Inferior parietal cortex (tissue), 1 donor: ENCODE results near the gene IMPG2.

Experiments
- DNase-seq: peaks from one replicate; pipeline ENCODE4 v3.0.0-alpha.2; 2016; ENCODE audit errors: extremely low spot score

IMPG2 gene

DNA sequence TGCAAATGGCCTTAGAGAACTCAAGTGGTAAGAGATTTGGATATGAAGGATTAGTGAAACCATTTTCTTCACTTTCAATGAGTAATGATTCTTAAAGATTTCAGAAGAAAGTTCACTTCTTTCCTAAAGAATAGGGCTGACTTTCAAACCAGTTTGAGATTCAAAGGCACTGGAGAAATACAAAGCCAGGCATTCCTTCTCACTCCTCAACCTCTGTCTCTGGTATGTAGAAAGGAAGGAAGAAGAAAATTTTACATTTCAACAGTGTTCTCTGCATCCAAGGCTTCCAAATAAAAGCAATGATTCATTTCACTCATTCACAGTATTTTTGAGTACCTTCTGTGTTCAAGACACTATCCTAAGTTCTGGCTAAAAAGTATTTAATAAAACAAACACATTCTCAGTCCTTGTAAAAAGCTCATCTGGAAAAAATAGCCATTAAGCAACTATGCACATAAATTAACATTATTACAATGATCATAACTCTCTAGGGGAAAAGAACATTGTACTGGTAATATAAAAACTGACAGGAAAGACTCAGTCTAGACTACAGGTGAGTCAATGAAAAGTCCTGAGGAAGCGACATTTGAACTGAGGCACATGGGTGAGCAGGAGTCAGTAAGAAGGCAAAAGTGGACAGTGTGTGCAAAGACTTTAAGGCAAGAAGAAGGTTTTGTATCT is 79.5 kb downstream of the IMPG2 start:
- no peak for DNase-seq

DNA sequence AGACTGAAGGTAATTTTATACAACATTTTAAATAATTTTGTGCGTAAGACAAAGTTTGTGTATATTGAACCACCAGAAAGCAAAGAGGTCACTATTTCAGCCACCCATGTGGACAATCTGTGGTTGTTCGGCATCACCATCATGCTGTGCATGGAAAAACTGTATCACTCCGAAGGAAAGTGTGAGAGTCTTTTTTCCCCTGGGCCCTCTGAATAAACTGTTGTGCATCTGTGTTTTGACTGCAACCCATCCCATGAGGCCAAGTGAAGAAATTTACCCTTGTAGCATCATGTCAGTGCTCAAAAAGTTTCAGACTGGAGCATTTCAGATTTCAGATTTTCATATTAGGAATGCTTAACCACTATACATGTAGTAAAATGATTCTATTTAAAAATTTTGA is 85.3 kb downstream of the IMPG2 start:
- DNase-seq: no peak

DNA sequence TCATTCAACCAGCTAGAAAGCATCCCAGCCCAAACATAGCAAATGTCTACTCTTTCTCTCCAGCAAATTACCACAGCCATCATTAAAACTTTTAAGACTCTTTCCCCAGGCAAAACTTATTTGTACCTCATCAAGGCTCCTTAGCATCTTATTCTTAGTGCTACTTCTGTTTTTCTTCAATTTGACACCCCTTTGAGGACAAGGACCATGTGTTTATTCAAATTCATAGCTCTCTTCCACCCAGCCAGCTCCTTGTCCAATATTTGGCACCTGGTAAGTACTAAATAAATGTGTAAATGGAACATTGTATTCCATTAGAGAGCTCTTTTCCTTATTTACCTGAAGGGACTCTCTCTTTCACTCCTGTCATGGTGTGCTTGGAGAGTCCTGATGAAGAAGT is 89.8 kb downstream of the IMPG2 start:
- no peak for DNase-seq

DNA sequence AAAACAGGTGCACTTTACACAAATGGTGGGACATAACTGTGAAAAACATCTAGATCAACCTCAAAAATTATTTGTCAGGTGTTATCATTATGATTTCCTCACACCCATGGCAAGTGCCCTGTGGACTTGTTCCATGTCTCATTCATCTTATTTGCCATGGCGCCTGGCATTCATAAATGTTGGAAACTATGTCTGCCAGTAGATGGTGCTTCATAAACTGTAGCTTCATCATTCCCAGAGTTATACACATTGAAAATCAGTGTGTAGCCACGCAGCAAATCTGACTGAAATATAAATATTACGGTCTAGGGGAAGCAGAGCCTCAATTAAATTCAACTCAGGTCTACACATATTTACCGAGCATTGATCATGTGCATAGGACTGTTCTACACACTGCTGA is 90.7 kb downstream of the IMPG2 start:
- DNase-seq: peak; percentile 21

DNA sequence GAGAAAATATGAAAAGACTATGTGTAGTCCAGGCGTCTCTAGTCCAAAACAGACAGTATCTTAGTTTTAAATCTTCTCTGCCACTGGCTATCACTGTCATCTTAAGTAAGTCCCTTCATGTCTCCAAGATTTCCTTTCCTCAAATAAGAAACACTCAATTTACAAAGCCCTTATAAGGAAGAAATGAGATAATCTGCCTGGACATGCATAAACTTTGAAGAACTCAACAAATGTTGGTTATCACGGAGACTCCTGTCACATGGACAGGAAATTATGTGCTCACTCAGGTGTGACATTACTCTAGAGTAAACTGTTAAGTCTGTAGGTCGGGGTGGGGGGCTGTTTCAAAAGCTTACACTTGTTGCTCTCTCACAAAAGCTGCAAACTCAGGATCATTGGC is 91.9 kb downstream of the IMPG2 start:
- no peak for DNase-seq

DNA sequence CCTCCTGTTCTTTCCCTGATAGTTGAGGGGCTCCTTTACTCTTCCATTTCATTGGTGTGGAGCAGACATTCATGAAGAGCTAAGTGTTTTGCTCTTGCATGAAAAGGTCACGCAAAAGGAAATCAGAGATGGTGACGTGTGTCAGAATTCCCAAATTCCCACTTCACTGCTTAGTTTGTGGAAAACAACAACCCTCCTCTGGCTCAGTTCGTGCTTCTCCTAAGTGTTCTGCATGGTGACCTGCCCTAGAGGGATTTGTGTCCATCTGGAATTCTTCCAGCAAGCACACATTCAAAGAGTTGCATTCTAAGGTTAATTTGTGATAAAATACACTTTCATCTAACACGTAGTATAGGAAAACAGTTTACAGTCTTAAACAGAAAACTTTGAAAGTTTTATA is 95.6 kb downstream of the IMPG2 start:
- no peak for DNase-seq

DNA sequence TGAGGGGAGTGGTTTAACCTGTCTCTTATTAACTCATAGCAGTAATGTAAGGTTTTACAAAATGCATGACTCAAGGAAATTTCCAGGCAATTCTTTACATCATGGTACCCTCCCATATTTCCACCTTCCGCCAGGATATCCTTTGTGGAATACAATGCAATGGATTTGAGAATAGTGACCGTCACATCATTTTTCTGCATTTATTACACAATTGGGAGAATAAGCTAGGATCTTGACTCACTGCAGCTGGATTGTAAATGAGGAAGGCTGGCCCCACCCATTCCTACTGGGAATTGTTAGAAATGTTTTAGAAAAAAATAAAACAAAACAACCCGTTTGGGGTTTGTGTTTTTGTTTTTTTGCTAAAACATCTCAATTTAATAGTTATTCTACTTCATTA is 97.4 kb downstream of the IMPG2 start:
- no peak for DNase-seq

DNA sequence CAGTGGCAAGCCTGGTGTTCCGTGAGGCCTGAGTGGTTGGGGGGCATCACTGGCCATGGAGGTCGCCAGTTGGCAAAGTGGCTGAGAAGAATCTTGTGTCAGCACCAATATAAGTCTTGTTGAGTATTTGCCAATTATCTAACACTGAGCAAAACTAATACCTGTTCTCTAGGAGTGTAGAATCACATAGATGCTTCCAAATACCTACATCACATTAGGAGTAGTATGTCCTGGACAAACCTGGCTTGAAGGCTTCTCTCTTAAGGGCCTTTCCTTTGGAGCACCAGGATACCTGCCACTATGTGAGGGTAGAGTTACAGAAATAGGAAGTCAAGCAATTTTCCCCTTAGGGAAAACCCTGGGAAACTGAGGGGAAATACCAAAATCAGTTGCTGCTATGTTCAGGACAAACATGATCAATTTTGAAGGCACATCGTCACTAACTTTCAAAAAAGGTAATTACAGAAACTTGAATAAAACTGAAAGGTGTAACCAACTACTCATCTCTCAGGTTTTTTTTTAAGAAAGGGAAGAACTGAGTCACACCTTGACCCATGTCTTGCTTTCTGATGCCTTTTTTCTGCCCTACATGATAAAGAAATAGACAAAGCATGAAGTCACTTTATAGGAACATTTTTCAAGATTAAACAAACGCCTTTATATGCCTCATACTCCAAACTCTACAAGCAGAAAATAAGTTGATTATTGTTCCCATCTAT is 100.4 kb downstream of the IMPG2 start:
- no peak for DNase-seq

DNA sequence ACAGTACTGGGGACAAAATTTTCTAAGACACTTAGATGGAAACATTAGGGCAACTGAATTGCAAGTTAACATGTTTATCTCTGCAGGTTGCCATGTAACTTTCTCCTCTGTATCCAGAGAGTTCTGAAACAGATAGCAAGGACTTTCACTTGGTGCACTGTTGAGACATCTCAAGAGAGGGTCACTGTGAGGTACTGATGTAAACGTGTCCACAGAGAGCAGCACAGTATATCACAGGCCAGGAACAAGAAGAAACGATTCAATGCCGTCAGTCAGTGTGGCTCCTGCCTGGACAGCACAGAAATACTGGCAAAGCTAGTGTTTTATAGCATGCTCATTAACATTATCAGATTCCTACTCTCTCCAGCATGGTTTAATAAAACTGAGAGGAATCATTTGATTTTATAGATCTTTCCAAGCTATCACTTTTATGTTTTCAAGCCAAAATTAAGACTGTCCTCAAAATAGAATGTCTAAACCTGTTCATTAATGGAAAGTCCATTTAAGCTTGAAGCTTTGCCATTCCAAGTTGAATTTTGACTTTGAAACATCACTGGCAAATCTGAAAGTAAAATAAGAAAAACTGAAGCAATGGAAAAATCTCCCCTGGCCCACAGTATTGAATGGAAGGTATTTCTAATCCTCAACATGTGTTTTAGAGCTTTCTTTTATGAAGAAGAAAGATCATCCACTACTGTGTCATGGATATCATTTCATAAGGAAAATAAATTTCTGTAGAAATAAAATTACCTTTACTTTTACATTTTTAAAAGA is 102.7 kb downstream of the IMPG2 start:
- DNase-seq: no peak

DNA sequence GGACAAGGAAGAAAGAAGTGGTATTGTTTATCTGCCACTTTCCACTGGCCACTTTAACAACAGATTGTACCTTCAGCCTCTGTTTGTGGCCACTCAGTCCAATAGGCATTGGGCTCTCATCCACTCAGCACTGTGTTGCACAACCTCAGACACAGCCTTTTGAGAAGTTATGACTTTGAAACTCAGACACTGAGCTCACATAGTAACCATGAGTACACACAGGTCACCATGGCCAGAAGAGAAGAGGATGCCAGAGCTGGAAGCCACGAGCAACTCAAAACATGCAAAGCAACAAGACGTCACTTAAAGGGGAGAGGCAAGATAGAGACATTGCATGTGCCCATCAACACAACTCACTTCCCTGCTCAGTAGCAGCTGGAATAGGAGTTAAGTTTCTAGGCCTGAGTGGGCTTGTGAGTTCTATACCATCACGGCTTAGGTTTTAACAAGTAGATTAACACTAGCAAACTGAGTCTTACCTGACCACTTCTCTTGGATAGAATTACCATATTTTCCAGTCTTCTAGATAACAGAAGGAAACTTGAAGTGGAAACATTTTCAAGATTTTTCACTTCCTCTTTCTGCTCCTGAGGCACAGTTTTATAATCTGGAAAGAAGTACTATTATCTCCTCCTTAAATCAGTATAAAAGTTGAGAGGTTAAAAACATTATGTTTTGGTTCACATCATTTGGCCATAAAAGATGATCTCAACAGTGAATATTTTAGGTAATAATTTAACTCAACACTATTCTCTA is 103.5 kb downstream of the IMPG2 start:
- no peak for DNase-seq

DNA sequence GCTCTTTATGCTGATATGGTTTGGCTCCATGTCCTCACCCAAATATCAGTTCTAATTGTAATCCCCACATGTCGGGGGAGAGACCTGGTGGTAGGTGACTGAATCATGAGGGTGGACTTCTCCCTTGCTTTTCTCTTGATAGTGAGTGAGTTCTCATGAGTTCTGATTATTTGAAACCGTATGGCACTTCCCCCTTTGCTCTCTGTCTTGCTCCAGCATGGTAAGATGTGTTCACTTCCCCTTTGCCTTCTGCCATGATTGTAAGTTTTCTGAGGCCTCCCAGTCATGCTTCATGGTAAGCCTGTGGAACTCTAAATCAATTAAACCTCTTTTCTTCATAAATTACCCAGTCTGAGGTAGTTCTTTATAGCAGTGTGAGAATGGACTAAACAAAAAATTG is 107.6 kb downstream of the IMPG2 start:
- no peak for DNase-seq

DNA sequence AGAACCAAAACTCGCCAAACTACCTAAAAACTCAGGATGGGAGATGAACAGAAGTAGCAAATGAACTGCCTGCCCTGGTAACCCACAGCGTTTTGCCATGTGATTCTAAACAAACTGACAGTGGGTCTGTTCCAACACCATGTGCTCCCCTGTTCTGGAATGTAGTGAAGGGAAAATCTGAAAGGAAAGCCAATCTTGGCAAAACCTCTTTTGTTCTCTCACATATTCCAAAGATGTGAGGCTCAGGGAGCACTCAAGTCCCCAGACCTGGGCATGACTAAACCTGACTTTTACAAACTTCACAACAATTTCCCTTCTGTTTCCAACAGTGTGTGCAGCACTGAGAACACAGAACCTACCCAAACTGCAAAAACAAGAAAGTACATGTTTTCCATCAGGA is 116.1 kb downstream of the IMPG2 start:
- no peak for DNase-seq

DNA sequence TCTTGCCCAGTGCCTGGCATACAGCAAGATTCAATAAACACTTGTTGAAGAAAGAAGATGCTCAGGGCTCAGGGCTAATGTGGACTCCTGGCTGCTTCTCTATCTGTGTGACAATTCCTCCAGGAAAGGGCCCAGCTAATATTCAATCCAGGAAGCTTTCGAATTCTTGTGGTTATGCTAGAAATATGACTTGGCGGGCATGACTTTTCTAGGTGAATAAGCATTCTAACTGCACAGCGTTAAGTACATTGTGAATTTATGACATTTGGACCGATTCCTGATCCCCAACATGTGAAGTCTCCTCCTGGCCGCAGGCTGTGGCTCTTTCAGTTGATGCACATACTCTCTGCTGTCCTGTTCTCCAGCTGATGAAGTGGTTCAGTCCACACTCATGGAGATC is 117.0 kb downstream of the IMPG2 start:
- DNase-seq: no peak

DNA sequence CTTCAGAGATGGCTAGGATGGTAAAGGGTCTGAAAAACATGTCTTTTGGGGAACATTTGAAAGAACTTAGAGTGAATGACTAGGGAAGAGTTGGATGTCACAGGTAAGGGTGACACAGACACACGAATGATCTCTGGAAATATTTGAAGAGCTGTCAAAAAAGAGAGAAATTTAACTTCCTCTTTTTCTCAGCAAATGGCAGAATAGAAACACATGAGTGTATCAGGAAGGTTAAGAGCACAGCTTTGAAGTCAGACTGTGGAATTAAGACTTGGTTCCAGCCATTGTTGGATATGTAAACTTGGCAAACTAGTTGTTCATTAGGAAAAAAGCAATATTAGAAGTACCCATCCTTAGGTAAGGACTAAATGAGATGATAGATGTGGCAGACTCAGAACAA is 117.7 kb downstream of the IMPG2 start:
- no peak for DNase-seq

DNA sequence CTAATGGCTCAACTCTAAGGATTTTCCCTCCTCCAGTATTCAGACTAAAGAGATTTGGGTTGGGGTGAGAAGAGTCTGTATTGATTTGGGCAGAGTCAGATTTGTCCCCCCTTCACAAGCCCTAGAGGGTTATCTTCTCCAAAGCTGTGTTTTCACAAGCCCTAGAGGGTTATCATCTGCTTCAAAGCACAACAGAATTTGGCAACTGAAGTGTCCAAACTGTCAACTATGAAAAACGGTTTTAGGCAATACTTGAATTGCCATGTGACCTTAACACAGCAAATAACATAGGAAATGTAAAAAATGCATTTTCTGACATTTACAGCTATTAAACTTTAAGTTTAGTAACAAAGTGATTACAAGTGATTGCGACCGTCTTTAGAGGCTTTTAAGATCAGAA is 119.9 kb downstream of the IMPG2 start:
- no peak for DNase-seq

DNA sequence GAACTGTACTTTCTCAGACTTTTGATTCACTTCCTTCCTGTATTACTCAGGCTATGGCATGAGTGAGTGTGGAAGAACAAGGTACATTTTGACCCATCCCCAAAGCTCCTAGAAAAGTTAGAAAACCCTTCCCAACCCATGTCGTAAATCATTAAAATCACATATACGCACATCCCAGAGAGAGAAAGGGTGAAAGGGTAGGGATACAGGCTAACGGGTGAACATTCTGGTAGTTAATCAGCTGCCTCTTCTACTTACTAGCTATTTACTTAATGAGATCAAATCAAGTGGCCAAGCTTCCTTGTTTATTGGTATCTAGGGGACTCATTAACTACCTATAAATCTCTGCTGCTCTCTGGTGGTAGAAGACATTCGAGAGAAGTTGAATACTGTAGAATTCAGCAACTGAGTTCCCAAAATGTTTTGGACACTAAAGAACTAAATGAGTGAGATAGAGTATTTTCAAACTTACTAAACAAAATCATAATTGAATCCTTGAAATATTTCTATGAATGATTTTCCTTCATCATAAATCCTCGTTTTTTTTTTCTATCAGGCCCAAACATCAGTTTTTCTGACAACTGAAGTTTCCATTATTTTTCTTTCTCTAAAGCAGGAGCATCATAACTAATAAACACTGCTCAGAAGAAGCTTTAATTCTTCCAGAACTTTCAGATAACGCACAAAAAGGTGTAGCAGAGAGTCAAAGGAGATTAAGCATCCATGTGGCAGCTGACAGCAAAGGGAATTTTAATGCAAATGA is 124.2 kb downstream of the IMPG2 start:
- DNase-seq: peak; percentile 76

DNA sequence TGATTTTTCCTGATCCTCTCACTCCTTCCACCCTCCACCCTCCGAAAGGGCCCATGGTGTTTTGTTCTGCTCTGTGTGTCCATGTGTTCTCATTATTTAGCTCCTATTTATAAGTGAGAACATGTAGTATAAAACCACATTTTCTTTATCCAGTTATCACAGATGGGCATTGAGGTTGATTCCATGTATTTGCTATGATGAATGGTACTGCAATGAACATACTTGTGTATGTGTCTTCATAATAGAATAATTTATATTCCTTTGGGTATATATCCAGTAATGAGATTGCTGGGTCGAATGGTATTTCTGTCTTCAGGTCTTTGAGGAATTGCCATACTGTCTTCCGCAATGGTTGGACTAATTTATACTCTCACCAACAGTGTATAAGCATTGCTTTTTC is 126.0 kb downstream of the IMPG2 start:
- DNase-seq: no peak

DNA sequence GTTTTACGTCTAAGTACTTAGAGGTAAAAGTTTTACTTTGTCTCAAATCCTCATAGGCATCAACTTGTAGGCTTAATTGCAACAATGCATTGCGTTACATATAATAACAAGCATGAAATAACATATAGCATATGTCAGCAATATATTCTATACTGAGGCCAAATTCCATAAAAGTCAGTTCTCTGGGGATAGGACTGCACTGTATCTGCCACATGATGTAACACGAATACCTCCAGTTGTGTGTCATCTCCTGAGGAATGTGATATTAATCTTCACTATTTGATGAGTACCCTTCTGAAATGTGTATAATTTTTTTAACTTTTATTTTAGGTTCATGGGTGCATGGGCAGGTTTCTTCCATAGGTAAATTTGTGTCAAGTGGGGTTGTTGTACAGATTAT is 126.4 kb downstream of the IMPG2 start:
- DNase-seq: no peak

DNA sequence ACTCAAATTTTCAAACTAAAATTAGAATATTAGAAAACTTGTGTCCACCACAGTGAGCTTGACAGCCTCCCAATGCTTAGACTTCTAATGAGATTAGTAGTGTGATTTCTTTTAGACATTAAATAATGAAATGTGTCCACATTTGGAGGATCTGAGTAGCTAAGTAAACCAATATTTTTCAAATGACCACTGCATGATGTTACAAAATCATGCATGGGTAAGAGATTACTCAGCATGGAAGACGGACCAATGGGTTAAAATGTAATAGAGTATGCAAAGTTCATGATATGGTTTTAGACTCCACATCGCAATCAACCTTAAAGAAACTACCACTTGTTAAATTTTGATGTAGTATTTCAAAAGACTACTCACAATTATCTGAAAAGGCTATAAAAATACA is 130.6 kb downstream of the IMPG2 start:
- DNase-seq: no peak

DNA sequence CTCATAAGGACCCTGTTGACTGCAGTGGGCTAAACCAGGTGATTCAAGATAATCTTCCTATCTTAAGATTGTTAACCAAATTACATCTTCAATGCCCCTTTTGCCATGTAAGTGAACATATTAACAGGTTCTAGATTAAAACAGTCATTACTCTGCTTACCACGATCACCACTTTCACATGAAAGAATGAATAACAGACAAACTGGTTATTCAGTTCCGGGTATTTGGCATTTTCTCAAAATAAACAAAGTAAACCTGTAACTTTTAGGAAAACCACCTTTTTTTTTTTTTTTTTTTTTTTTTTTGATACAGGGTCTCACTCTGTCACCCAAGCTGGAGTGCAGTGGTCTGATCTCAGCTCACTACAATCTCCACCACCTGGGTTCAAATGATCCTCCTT is 131.2 kb downstream of the IMPG2 start:
- no peak for DNase-seq

DNA sequence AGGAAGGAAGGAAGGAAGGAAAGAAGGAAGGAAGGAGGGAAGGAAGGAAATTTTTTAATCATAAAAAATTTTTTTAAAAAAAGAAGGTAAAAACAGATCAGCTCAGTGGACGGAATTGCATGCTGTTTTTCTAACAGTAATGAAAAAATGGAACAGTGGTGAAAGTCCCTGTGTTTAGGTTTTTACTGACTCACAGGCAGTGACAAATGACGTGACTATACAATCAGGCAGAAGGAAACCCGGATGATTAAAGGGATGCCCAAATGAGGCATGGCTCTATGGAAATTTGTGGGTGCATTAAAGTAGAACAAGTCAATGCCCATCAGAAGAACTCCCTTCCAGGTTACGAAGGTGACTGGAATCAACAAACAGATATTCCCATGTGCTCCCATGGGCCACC is 135.0 kb downstream of the IMPG2 start:
- no peak for DNase-seq

DNA sequence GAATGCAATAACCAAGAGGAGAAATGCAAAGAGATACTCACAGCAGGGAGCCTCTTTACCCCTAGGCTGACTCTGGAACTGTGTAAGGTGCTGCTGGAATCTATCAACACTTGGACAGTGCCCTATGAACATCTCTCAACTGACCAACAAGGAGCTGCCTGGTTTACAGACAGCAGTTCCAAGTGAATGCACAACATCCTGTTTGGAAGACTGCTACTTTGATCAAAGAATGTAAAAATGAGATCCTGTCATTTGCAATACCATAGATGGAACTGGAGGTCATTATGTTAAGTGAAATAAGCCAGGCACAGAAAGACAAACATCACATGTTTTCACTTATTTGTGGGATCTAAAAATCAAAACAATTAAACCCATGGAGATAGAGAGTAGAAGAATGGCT is 136.3 kb downstream of the IMPG2 start:
- no peak for DNase-seq
